MM.1S (cell line): ENCODE data around the gene PCED1B.

Experiments used
- DNase-seq: peaks from one replicate; pipeline ENCODE4 v3.0.0-alpha.2; 2015
- H2AFZ ChIP-seq: fragments of 300-600 bp; sonication (generic); 2 replicates; pipeline ENCODE4 v1.6.0; 2016; ENCODE audit warnings: antibody characterized with exemption, low read length
- H3F3A ChIP-seq: fragments of 300-600 bp; sonication (generic); 2 replicates; pipeline ENCODE4 v1.6.1; 2016; ENCODE audit warnings: mild to moderate bottlenecking, antibody characterized with exemption, low read length, moderate library complexity, mixed read lengths; ENCODE audit not compliant: insufficient read depth
- H3K27ac ChIP-seq: fragments of 300-600 bp; sonication (generic); 2 replicates; pipeline ENCODE4 v1.5.1; 2016; ENCODE audit warnings: mild to moderate bottlenecking, low read length
- H3K27me3 ChIP-seq: fragments of 300-600 bp; sonication (generic); replicated peaks from 2 replicates; pipeline ENCODE4 v1.6.0; 2016; ENCODE audit warnings: low read length; ENCODE audit not compliant: insufficient read depth
- H3K36me3 ChIP-seq: fragments of 300-600 bp; sonication (generic); replicated peaks from 2 replicates; pipeline ENCODE4 v1.6.1; 2016; ENCODE audit warnings: mild to moderate bottlenecking, low read length, mixed read lengths; ENCODE audit not compliant: insufficient read depth
- H3K4me1 ChIP-seq: fragments of 300-600 bp; sonication (generic); 2 replicates; pipeline ENCODE4 v1.6.1; 2016; ENCODE audit warnings: low read length, mixed read lengths
- H3K4me2 ChIP-seq: fragments of 300-600 bp; sonication (generic); 2 replicates; pipeline ENCODE4 v1.6.0; 2016; ENCODE audit warnings: low read depth, low read length
- H3K4me3 ChIP-seq: fragments of 300-600 bp; sonication (generic); 2 replicates; pipeline ENCODE4 v1.5.1; 2016; ENCODE audit warnings: low read length, mixed read lengths
- H3K79me2 ChIP-seq: fragments of 300-600 bp; sonication (generic); 2 replicates; pipeline ENCODE4 v1.6.1; 2016; ENCODE audit warnings: mixed run types, low read length, mixed read lengths
- H3K9ac ChIP-seq: fragments of 300-600 bp; sonication (generic); 2 replicates; pipeline ENCODE4 v1.6.1; 2016; ENCODE audit warnings: low read length, mixed read lengths
- H3K9me2 ChIP-seq: fragments of 300-600 bp; sonication (generic); replicated peaks from 2 replicates; pipeline ENCODE4 v1.6.1; 2016; ENCODE audit warnings: mild to moderate bottlenecking, low read length, mixed read lengths; ENCODE audit not compliant: insufficient read depth
- H3K9me3 ChIP-seq: fragments of 300-600 bp; sonication (generic); replicated peaks from 2 replicates; pipeline ENCODE4 v1.6.1; 2016; ENCODE audit warnings: mild to moderate bottlenecking, low read length, mixed read lengths; ENCODE audit not compliant: insufficient read depth
- H4K20me1 ChIP-seq: fragments of 300-600 bp; sonication (generic); 2 replicates; pipeline ENCODE4 v1.6.1; 2016; ENCODE audit warnings: mild to moderate bottlenecking, low read length, moderate library complexity, mixed read lengths; ENCODE audit not compliant: insufficient read depth
- EZH2 ChIP-seq: fragments of 300-600 bp; sonication (generic); optimal IDR thresholded peaks from 2 replicates; pipeline ENCODE3; 2017; ENCODE audit warnings: low read depth, mild to moderate bottlenecking, antibody characterized with exemption, low read length, mixed read lengths
- EZH2phosphoT487 ChIP-seq: fragments of 300-600 bp; sonication (generic); IDR thresholded peaks from 2 replicates; pipeline ENCODE4 v1.6.1; 2018; ENCODE audit warnings: antibody characterized with exemption, low read length
- TF ChIP-seq, protein P1 (sequence below): fragments of 300-600 bp; sonication (generic); IDR thresholded peaks from 2 replicates; pipeline ENCODE4 v1.5.1; 2016; ENCODE audit warnings: antibody characterized with exemption, low read length, mixed read lengths

PCED1B gene

DNA sequence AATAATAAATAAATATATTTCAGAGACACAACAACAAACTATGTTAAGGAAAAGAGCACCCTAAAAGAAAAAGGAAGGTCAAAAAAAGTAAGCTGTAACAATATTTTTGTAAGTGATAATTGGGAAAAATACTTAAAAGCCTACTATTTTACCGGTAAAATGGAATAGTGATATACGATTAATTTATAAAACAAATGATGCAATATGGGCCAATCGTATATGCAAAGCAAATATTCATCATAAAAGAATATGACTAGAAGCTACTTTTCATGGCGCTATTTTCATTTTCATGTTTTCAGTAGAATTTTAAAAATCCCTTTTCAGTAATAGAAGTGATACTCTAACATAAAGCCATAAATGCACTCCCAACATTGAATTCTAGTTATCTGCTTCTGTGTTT lies 131.4 kb downstream of the PCED1B start:
- TF ChIP-seq EZH2 (no peak), EZH2phosphoT487 (no peak)
- TF ChIP-seq, protein P1, sequence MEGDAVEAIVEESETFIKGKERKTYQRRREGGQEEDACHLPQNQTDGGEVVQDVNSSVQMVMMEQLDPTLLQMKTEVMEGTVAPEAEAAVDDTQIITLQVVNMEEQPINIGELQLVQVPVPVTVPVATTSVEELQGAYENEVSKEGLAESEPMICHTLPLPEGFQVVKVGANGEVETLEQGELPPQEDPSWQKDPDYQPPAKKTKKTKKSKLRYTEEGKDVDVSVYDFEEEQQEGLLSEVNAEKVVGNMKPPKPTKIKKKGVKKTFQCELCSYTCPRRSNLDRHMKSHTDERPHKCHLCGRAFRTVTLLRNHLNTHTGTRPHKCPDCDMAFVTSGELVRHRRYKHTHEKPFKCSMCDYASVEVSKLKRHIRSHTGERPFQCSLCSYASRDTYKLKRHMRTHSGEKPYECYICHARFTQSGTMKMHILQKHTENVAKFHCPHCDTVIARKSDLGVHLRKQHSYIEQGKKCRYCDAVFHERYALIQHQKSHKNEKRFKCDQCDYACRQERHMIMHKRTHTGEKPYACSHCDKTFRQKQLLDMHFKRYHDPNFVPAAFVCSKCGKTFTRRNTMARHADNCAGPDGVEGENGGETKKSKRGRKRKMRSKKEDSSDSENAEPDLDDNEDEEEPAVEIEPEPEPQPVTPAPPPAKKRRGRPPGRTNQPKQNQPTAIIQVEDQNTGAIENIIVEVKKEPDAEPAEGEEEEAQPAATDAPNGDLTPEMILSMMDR = no peak
- H3F3A ChIP-seq = peaks cover 21% of the 10 kb centered on the region
- no peaks in the 10 kb centered on the region for H3K36me3 ChIP-seq
- no peak overlapping the region for H3K9ac ChIP-seq
- no peaks in the 10 kb centered on the region for H3K9me2 ChIP-seq
- H3K4me2 ChIP-seq = no peak overlapping the region
- no peak overlapping the region for H3K27ac ChIP-seq
- H2AFZ ChIP-seq = no peak overlapping the region
- H3K4me3 ChIP-seq = no peak overlapping the region
- H4K20me1 ChIP-seq = no peaks in the 10 kb centered on the region
- DNase-seq = no peak
- no peaks in the 10 kb centered on the region for H3K79me2 ChIP-seq
- H3K4me1 ChIP-seq = peaks cover 32% of the 10 kb centered on the region
- H3K9me3 ChIP-seq = no peaks in the 10 kb centered on the region
- no peaks in the 10 kb centered on the region for H3K27me3 ChIP-seq

GRCh38 chr12:47212701-47213039 lies 133.2 kb downstream of the PCED1B start:
- Histone ChIP-seq H3K4me2 (no peak overlapping the region), H3K9me3 (no peaks in the 10 kb centered on the region), H2AFZ (no peak overlapping the region), H4K20me1 (no peaks in the 10 kb centered on the region), H3K27me3 (no peaks in the 10 kb centered on the region), H3K9ac (no peak overlapping the region), H3K36me3 (no peaks in the 10 kb centered on the region), H3K4me1 (peaks cover 24% of the 10 kb centered on the region), H3K79me2 (peaks cover under 1% of the 10 kb centered on the region; the same call in 1 of the 2 replicates), H3K9me2 (no peaks in the 10 kb centered on the region), H3K4me3 (no peak overlapping the region), H3K27ac (no peak overlapping the region), H3F3A (peaks cover 23% of the 10 kb centered on the region)
- TF ChIP-seq EZH2phosphoT487 (no peak), EZH2 (no peak)
- TF ChIP-seq, protein P1 = no peak
- no peak for DNase-seq

GRCh38 chr12:47213396-47213795 lies 134.0 kb downstream of the PCED1B start:
- H3K4me1 ChIP-seq = peaks cover 22% of the 10 kb centered on the region
- no peak for DNase-seq
- H2AFZ ChIP-seq = no peak overlapping the region
- no peak overlapping the region for H3K4me3 ChIP-seq
- H3K36me3 ChIP-seq = no peaks in the 10 kb centered on the region
- TF ChIP-seq EZH2 (no peak), EZH2phosphoT487 (no peak)
- TF ChIP-seq, protein P1 = no peak
- H3K27ac ChIP-seq = no peak overlapping the region
- no peak overlapping the region for H3K4me2 ChIP-seq
- no peaks in the 10 kb centered on the region for H3K27me3 ChIP-seq
- H3K79me2 ChIP-seq = peaks cover 8% of the 10 kb centered on the region
- no peaks in the 10 kb centered on the region for H3K9me3 ChIP-seq
- no peak overlapping the region for H3K9ac ChIP-seq
- H3F3A ChIP-seq = peaks cover 16% of the 10 kb centered on the region
- no peaks in the 10 kb centered on the region for H4K20me1 ChIP-seq
- H3K9me2 ChIP-seq = no peaks in the 10 kb centered on the region
